ENCODE results near the gene TMEM190.

Gene TMEM190

GRCh38 chr19:55346725-55347441, 29.7 kb upstream of the TMEM190 start:
- TF ChIP-seq NFIC (IDR thresholded peaks at IDR 0.05), result no peak
- TF ChIP-seq CREB1 (IDR thresholded peaks at IDR 0.05; ENCODE audit: low read depth), result no peak
- no peak for TF ChIP-seq EP300 (IDR thresholded peaks at IDR 0.05; ENCODE audit: borderline replicate concordance)
- TF ChIP-seq ZBTB7A (IDR thresholded peaks at IDR 0.05; ENCODE audit: low read depth), result no peak
- TF ChIP-seq, protein P1, sequence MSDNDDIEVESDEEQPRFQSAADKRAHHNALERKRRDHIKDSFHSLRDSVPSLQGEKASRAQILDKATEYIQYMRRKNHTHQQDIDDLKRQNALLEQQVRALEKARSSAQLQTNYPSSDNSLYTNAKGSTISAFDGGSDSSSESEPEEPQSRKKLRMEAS (IDR thresholded peaks at IDR 0.05), result no peak
- no peak for TF ChIP-seq REST (IDR thresholded peaks at IDR 0.05; ENCODE audit: low read depth)
- TF ChIP-seq RAD21 (IDR thresholded peaks at IDR 0.05; ENCODE audit: low read depth), result no peak
- TF ChIP-seq TEAD4 (IDR thresholded peaks at IDR 0.05), result no peak
- no peak for TF ChIP-seq FOXM1 (IDR thresholded peaks at IDR 0.05; ENCODE audit: borderline replicate concordance, low read depth)
- TF ChIP-seq CEBPB (IDR thresholded peaks at IDR 0.05), result no peak
- TF ChIP-seq EGR1 (IDR thresholded peaks at IDR 0.05), result no peak
- no peak for TF ChIP-seq YY1 (IDR thresholded peaks at IDR 0.05; ENCODE audit: low read depth)
- TF ChIP-seq TCF12 (IDR thresholded peaks at IDR 0.05; ENCODE audit: low read depth), result no peak
- TF ChIP-seq, protein P2, sequence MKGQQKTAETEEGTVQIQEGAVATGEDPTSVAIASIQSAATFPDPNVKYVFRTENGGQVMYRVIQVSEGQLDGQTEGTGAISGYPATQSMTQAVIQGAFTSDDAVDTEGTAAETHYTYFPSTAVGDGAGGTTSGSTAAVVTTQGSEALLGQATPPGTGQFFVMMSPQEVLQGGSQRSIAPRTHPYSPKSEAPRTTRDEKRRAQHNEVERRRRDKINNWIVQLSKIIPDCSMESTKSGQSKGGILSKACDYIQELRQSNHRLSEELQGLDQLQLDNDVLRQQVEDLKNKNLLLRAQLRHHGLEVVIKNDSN (IDR thresholded peaks at IDR 0.05), result no peak
- TF ChIP-seq TAF1 (IDR thresholded peaks at IDR 0.05; ENCODE audit: low read depth), result no peak

- TF ChIP-seq EGR1 (IDR thresholded peaks at IDR 0.05), result no peak
- no peak for TF ChIP-seq YY1 (IDR thresholded peaks at IDR 0.05; ENCODE audit: low read depth)
- no peak for TF ChIP-seq TAF1 (IDR thresholded peaks at IDR 0.05; ENCODE audit: low read depth)
- no peak for TF ChIP-seq TEAD4 (IDR thresholded peaks at IDR 0.05)
- TF ChIP-seq CREB1 (IDR thresholded peaks at IDR 0.05; ENCODE audit: low read depth), result no peak
- TF ChIP-seq FOXM1 (IDR thresholded peaks at IDR 0.05; ENCODE audit: borderline replicate concordance, low read depth), result no peak
- TF ChIP-seq, protein P2 (IDR thresholded peaks at IDR 0.05), result no peak
- TF ChIP-seq, protein P1 (IDR thresholded peaks at IDR 0.05), result no peak
- TF ChIP-seq TCF12 (IDR thresholded peaks at IDR 0.05; ENCODE audit: low read depth), result no peak
- no peak for TF ChIP-seq RAD21 (IDR thresholded peaks at IDR 0.05; ENCODE audit: low read depth)
- TF ChIP-seq ZBTB7A (IDR thresholded peaks at IDR 0.05; ENCODE audit: low read depth), result no peak
- TF ChIP-seq NFIC (IDR thresholded peaks at IDR 0.05), result no peak
- no peak for TF ChIP-seq REST (IDR thresholded peaks at IDR 0.05; ENCODE audit: low read depth)
- no peak for TF ChIP-seq CEBPB (IDR thresholded peaks at IDR 0.05)
These were observed 29.1 kb upstream of the TMEM190 start for GRCh38 chr19:55347442-55348009.

- TF ChIP-seq TAF1 (IDR thresholded peaks at IDR 0.05; ENCODE audit: low read depth), result no peak
- TF ChIP-seq, protein P2 (IDR thresholded peaks at IDR 0.05), result no peak
- no peak for TF ChIP-seq CEBPB (IDR thresholded peaks at IDR 0.05)
- no peak for TF ChIP-seq FOXM1 (IDR thresholded peaks at IDR 0.05; ENCODE audit: borderline replicate concordance, low read depth)
- no peak for TF ChIP-seq REST (IDR thresholded peaks at IDR 0.05; ENCODE audit: low read depth)
- TF ChIP-seq YY1 (IDR thresholded peaks at IDR 0.05; ENCODE audit: low read depth), result no peak
- TF ChIP-seq ZBTB7A (IDR thresholded peaks at IDR 0.05; ENCODE audit: low read depth), result no peak
- TF ChIP-seq EGR1 (IDR thresholded peaks at IDR 0.05), result no peak
- TF ChIP-seq TEAD4 (IDR thresholded peaks at IDR 0.05), result no peak
- TF ChIP-seq, protein P1 (IDR thresholded peaks at IDR 0.05), result no peak
These were observed 28.1 kb upstream of the TMEM190 start for GRCh38 chr19:55348317-55349034.

Measured in Ishikawa (cell line).